Breast epithelium (tissue), 3 donors: Measurements from ENCODE around the gene SPOP.

ENCODE experiments used
- POLR2A ChIP-seq: fragments of 450-650 bp; IDR thresholded peaks from one replicate; pipeline ENCODE4 v1.6.1; 2016; ENCODE audit warnings: antibody characterized with exemption, mild to moderate bottlenecking, moderate library complexity
- POLR2AphosphoS5 ChIP-seq, 3 donors: sonication (generic); formaldehyde crosslinking; IDR thresholded peaks; one replicate each; pipeline ENCODE4 v1.6.1; 2017; ENCODE audit warnings: antibody characterized with exemption in 3 of 3
- TF ChIP-seq, protein P1 (sequence below), 3 donors: fragments of 450-650 bp; IDR thresholded peaks; one replicate each; pipeline ENCODE4 v1.5.1; 2016 to 2017; ENCODE audit warnings: antibody characterized with exemption in 3 of 3, mild to moderate bottlenecking in 3 of 3, moderate library complexity in 3 of 3

DNA sequence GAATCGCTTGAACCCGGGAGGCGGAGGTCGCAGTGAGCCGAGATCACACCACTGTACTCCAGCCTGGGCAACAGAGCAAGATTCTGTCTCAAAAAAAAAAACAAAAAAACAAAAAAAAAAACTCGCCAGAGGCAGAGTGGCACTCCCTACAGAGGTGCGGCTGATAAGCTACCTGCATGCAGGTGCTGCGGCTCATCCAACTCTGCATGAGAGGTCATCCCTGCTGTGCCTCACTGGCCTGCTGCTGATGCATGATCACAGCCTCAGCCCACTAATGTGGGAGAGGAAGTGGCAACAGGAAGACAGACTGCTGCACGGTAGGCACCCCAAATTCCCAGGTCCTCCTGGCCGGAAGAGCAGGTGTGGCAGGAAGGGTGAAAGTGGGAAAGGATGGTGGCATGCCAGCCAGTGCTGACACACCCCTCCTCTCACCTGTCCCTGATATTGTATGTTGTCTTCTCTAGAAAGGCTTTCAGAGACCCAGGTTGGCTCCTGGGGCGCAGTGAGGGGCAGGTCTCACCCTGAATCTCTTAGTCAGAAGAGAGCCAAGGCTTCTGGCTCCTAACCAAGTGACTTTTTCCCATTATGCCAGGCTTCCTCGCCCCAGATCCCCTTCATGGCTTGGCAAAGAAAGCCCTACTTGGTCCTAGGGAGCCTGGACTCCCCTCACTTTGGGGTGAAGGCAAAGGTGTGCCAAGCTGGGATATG lies 90.4 kb downstream of the SPOP start:
- TF ChIP-seq POLR2A: no peak
- TF ChIP-seq, protein P1, sequence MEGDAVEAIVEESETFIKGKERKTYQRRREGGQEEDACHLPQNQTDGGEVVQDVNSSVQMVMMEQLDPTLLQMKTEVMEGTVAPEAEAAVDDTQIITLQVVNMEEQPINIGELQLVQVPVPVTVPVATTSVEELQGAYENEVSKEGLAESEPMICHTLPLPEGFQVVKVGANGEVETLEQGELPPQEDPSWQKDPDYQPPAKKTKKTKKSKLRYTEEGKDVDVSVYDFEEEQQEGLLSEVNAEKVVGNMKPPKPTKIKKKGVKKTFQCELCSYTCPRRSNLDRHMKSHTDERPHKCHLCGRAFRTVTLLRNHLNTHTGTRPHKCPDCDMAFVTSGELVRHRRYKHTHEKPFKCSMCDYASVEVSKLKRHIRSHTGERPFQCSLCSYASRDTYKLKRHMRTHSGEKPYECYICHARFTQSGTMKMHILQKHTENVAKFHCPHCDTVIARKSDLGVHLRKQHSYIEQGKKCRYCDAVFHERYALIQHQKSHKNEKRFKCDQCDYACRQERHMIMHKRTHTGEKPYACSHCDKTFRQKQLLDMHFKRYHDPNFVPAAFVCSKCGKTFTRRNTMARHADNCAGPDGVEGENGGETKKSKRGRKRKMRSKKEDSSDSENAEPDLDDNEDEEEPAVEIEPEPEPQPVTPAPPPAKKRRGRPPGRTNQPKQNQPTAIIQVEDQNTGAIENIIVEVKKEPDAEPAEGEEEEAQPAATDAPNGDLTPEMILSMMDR (IDR thresholded peaks at IDR 0.05): no peak
- no peak for TF ChIP-seq POLR2AphosphoS5 (IDR thresholded peaks at IDR 0.05)
